Astrocyte (in vitro differentiated cells and primary cell): ENCODE measurements around the gene PDCD1.

Experiments used
- EZH2 ChIP-seq: IDR thresholded peaks from 2 replicates; pipeline ENCODE4 v1.6.1; 2012; ENCODE audit warnings: mild to moderate bottlenecking, low read length, inconsistent platforms; ENCODE audit not compliant: insufficient read depth
- TF ChIP-seq, protein P1 (sequence below): IDR thresholded peaks from 2 replicates; pipeline ENCODE4 v1.5.1; 2011; ENCODE audit warnings: low read depth, mild to moderate bottlenecking, inconsistent platforms, low read length, moderate library complexity; ENCODE audit not compliant: insufficient read depth

DNA sequence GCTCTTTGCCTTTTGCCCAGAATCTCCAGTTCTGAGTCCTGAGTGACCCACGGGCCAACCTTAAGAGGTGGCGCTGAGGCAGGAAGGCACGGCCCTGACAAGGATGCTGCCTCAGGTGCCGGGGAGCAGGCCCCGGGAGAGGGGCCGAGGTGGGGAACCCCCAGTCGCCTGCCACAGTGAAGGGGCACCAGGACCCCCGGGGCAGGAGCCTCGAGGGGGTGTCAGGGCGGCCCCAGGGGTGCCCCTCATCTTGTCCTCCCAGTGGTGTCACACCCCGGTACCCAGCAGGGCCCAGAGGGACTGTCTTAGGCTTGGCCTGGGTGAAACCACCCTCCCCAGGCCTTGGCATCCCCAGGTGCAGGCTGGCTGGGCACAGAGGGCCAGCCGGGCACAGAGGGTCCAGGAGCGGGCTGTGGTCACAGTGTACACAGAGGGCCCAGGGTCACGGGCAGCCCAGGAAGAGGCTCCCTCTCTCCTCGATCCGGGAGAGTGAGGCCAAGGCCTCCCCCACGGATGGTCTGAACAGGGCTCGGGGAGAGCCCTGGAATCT is 1.0 kb downstream of the PDCD1 start:
- no peak for TF ChIP-seq EZH2
- TF ChIP-seq, protein P1, sequence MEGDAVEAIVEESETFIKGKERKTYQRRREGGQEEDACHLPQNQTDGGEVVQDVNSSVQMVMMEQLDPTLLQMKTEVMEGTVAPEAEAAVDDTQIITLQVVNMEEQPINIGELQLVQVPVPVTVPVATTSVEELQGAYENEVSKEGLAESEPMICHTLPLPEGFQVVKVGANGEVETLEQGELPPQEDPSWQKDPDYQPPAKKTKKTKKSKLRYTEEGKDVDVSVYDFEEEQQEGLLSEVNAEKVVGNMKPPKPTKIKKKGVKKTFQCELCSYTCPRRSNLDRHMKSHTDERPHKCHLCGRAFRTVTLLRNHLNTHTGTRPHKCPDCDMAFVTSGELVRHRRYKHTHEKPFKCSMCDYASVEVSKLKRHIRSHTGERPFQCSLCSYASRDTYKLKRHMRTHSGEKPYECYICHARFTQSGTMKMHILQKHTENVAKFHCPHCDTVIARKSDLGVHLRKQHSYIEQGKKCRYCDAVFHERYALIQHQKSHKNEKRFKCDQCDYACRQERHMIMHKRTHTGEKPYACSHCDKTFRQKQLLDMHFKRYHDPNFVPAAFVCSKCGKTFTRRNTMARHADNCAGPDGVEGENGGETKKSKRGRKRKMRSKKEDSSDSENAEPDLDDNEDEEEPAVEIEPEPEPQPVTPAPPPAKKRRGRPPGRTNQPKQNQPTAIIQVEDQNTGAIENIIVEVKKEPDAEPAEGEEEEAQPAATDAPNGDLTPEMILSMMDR, result no peak
